Stomach (tissue), 4 donors: ENCODE data around the gene SRMS.

ENCODE experiments used
- EP300 ChIP-seq: sonication (generic); formaldehyde crosslinking; IDR thresholded peaks from one replicate; pipeline ENCODE4 v1.6.1; 2017; ENCODE audit warnings: antibody characterized with exemption
- POLR2A ChIP-seq, 4 donors: fragments of 450-650 bp; IDR thresholded peaks; one replicate each; pipeline ENCODE4 v1.6.1; 2016; ENCODE audit warnings: antibody characterized with exemption in 4 of 4, control low read depth in 2 of 4, mild to moderate bottlenecking in 1 of 4, moderate library complexity in 1 of 4
- POLR2AphosphoS5 ChIP-seq, 3 donors: sonication (generic); formaldehyde crosslinking; IDR thresholded peaks; one replicate each; pipeline ENCODE4 v1.6.1; 2016; ENCODE audit warnings: antibody characterized with exemption in 3 of 3
- TF ChIP-seq, protein P1 (sequence below), 7 experiments: fragments of 450-650 bp in 4 of 7; fragments of 200-600 bp in 3 of 7; sonication (generic) in 3 of 7; IDR thresholded peaks; one replicate each; pipeline ENCODE4 v1.5.1; 2016 to 2019; ENCODE audit warnings: antibody characterized with exemption in 7 of 7, control low read depth in 2 of 7, mild to moderate bottlenecking in 1 of 7

- no peak for TF ChIP-seq POLR2A (IDR thresholded peaks at IDR 0.05)
- TF ChIP-seq, protein P1, sequence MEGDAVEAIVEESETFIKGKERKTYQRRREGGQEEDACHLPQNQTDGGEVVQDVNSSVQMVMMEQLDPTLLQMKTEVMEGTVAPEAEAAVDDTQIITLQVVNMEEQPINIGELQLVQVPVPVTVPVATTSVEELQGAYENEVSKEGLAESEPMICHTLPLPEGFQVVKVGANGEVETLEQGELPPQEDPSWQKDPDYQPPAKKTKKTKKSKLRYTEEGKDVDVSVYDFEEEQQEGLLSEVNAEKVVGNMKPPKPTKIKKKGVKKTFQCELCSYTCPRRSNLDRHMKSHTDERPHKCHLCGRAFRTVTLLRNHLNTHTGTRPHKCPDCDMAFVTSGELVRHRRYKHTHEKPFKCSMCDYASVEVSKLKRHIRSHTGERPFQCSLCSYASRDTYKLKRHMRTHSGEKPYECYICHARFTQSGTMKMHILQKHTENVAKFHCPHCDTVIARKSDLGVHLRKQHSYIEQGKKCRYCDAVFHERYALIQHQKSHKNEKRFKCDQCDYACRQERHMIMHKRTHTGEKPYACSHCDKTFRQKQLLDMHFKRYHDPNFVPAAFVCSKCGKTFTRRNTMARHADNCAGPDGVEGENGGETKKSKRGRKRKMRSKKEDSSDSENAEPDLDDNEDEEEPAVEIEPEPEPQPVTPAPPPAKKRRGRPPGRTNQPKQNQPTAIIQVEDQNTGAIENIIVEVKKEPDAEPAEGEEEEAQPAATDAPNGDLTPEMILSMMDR (IDR thresholded peaks at IDR 0.05), result no peak
- TF ChIP-seq EP300, result no peak
- no peak for TF ChIP-seq POLR2AphosphoS5 (IDR thresholded peaks at IDR 0.05)
These were observed 3.1 kb downstream of the SRMS start for GRCh38 chr20:63544241-63544957.
